MCF 10A (cell line): ENCODE measurements around the gene ZNG1F. TPM values are rescaled to one million over a fixed set of nuclear protein-coding genes. Genes with fewer than 3 reads are reported as not detected.
A peak's percentile ranks its signal among the peaks of the same experiment; 100 is the strongest.
"Not testable (repeated sequence)": the region's sequence is repeated elsewhere in the genome, so short reads cannot be mapped to it uniquely, and the experiment has no call there.

Source experiments
- BruUV-seq: library from RNA; stranded (reverse); fragments of 400-500 nt; replicated peaks from 2 replicates; lab custom pipeline; 2021; lab: Mats Ljungman, UMichigan
- CTCF ChIA-PET: fragments of 300-600 bp; sonication (Branson Sonifier 250); formaldehyde crosslinking; extraction: SDS; loops from one replicate; lab custom pipeline; 2021; ENCODE audit warnings: antibody characterized with exemption, inconsistent platforms; lab: Yijun Ruan, JAX
- POLR2A ChIA-PET: fragments of 300-600, 350-650 bp; sonication (Branson Sonifier 250); formaldehyde crosslinking; extraction: SDS; loops from one replicate; lab custom pipeline; 2020; ENCODE audit warnings: antibody characterized with exemption, inconsistent platforms; lab: Yijun Ruan, JAX
- DNase-seq: peaks from one replicate; pipeline ENCODE4 v3.0.0-alpha.2; 2018; ENCODE audit not compliant: unreplicated experiment
- H3K27ac Mint-ChIP-seq: one replicate; pipeline ENCODE4 v1.8.0; 2022; ENCODE audit warnings: mild to moderate bottlenecking, low read depth, mixed read lengths; ENCODE audit not compliant: unreplicated experiment
- H3K27me3 Mint-ChIP-seq: one replicate; pipeline ENCODE4 v1.8.0; 2022; ENCODE audit warnings: mixed read lengths; ENCODE audit not compliant: insufficient read depth, unreplicated experiment
- H3K36me3 Mint-ChIP-seq: one replicate; pipeline ENCODE4 v1.8.0; 2022; ENCODE audit warnings: mild to moderate bottlenecking, moderate library complexity, mixed read lengths; ENCODE audit not compliant: insufficient read depth, unreplicated experiment
- H3K4me1 Mint-ChIP-seq: one replicate; pipeline ENCODE4 v1.8.0; 2022; ENCODE audit warnings: mixed read lengths; ENCODE audit not compliant: insufficient read depth, unreplicated experiment
- H3K4me3 Mint-ChIP-seq: one replicate; pipeline ENCODE4 v1.8.0; 2022; ENCODE audit warnings: mild to moderate bottlenecking, moderate library complexity, mixed read lengths; ENCODE audit not compliant: unreplicated experiment
- H3K9me3 Mint-ChIP-seq: one replicate; pipeline ENCODE4 v1.8.0; 2022; ENCODE audit warnings: mixed read lengths; ENCODE audit not compliant: unreplicated experiment
- CTCF ChIP-seq: fragments of 200-600 bp; IDR thresholded peaks from one replicate; pipeline ENCODE4 v1.8.0; 2022; ENCODE audit warnings: antibody characterized with exemption, mild to moderate bottlenecking; ENCODE audit not compliant: unreplicated experiment
- intact Hi-C: fragments of 100-400 bp; cut with micrococcal nuclease; formaldehyde crosslinking; loops from 2 replicates; pipeline ENCODE4 v1.14.1; 2022
- total RNA-seq: library from RNA; stranded (reverse); gene quantifications from 2 replicates; pipeline ENCODE4 v1.2.3, GENCODE V29; 2022

Gene ZNG1F
- total RNA-seq, 1 experiment from 2014 or later, result 30.5 TPM

GRCh38 chr9:41095060-41095459 lies 94.1 kb downstream of the ZNG1F start:
- DNase-seq, CTCF ChIA-PET, H3K9me3 Mint-ChIP-seq, H3K36me3 Mint-ChIP-seq, POLR2A ChIA-PET, H3K27me3 Mint-ChIP-seq, H3K27ac Mint-ChIP-seq, BruUV-seq, H3K4me1 Mint-ChIP-seq, intact Hi-C loops, H3K4me3 Mint-ChIP-seq: not testable (repeated sequence)

- H3K36me3 Mint-ChIP-seq, H3K27ac Mint-ChIP-seq, CTCF ChIA-PET, H3K27me3 Mint-ChIP-seq, POLR2A ChIA-PET, BruUV-seq, DNase-seq, H3K4me1 Mint-ChIP-seq, intact Hi-C loops, H3K9me3 Mint-ChIP-seq, H3K4me3 Mint-ChIP-seq: not testable (repeated sequence)
Measured at GRCh38 chr9:41094010-41094773, 94.9 kb downstream of the ZNG1F start.

GRCh38 chr9:41090922-41091321 lies 98.2 kb downstream of the ZNG1F start:
- intact Hi-C loops, BruUV-seq, POLR2A ChIA-PET, H3K4me1 Mint-ChIP-seq, H3K27me3 Mint-ChIP-seq, H3K9me3 Mint-ChIP-seq, H3K36me3 Mint-ChIP-seq, DNase-seq, H3K4me3 Mint-ChIP-seq, CTCF ChIA-PET, H3K27ac Mint-ChIP-seq: not testable (repeated sequence)

GRCh38 chr9:41090386-41090785 lies 98.7 kb downstream of the ZNG1F start:
- H3K27me3 Mint-ChIP-seq, intact Hi-C loops, H3K4me1 Mint-ChIP-seq, H3K36me3 Mint-ChIP-seq, CTCF ChIA-PET, BruUV-seq, POLR2A ChIA-PET, DNase-seq, H3K27ac Mint-ChIP-seq, H3K4me3 Mint-ChIP-seq, H3K9me3 Mint-ChIP-seq: not testable (repeated sequence)

GRCh38 chr9:41088450-41089059 lies 100.6 kb downstream of the ZNG1F start:
- H3K9me3 Mint-ChIP-seq, DNase-seq, intact Hi-C loops, BruUV-seq, H3K27ac Mint-ChIP-seq, CTCF ChIA-PET, H3K4me1 Mint-ChIP-seq, H3K27me3 Mint-ChIP-seq, POLR2A ChIA-PET, H3K4me3 Mint-ChIP-seq, H3K36me3 Mint-ChIP-seq: not testable (repeated sequence)
- peak; percentile 41 for TF ChIP-seq CTCF

GRCh38 chr9:41087929-41088328 lies 101.2 kb downstream of the ZNG1F start:
- BruUV-seq, POLR2A ChIA-PET, H3K4me1 Mint-ChIP-seq, DNase-seq, H3K27me3 Mint-ChIP-seq, H3K36me3 Mint-ChIP-seq, H3K4me3 Mint-ChIP-seq, H3K27ac Mint-ChIP-seq, intact Hi-C loops, CTCF ChIA-PET, H3K9me3 Mint-ChIP-seq: not testable (repeated sequence)

GRCh38 chr9:41087157-41087780 lies 101.8 kb downstream of the ZNG1F start:
- CTCF ChIA-PET, POLR2A ChIA-PET, H3K4me1 Mint-ChIP-seq, H3K4me3 Mint-ChIP-seq, DNase-seq, H3K9me3 Mint-ChIP-seq, H3K27me3 Mint-ChIP-seq, BruUV-seq, H3K36me3 Mint-ChIP-seq, intact Hi-C loops, H3K27ac Mint-ChIP-seq: not testable (repeated sequence)

- H3K9me3 Mint-ChIP-seq, POLR2A ChIA-PET, BruUV-seq, H3K4me3 Mint-ChIP-seq, DNase-seq, H3K27me3 Mint-ChIP-seq, H3K36me3 Mint-ChIP-seq, H3K27ac Mint-ChIP-seq, CTCF ChIA-PET, H3K4me1 Mint-ChIP-seq, intact Hi-C loops: not testable (repeated sequence)
Measured at GRCh38 chr9:41086685-41087084, 102.4 kb downstream of the ZNG1F start.
